ENCODE data around the gene SEH1L.
"Not testable (repeated sequence)": the region's sequence is repeated elsewhere in the genome, so short reads cannot be mapped to it uniquely, and the experiment has no call there.

SEH1L gene, protein sequence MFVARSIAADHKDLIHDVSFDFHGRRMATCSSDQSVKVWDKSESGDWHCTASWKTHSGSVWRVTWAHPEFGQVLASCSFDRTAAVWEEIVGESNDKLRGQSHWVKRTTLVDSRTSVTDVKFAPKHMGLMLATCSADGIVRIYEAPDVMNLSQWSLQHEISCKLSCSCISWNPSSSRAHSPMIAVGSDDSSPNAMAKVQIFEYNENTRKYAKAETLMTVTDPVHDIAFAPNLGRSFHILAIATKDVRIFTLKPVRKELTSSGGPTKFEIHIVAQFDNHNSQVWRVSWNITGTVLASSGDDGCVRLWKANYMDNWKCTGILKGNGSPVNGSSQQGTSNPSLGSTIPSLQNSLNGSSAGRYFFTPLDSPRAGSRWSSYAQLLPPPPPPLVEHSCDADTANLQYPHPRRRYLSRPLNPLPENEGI

DNA sequence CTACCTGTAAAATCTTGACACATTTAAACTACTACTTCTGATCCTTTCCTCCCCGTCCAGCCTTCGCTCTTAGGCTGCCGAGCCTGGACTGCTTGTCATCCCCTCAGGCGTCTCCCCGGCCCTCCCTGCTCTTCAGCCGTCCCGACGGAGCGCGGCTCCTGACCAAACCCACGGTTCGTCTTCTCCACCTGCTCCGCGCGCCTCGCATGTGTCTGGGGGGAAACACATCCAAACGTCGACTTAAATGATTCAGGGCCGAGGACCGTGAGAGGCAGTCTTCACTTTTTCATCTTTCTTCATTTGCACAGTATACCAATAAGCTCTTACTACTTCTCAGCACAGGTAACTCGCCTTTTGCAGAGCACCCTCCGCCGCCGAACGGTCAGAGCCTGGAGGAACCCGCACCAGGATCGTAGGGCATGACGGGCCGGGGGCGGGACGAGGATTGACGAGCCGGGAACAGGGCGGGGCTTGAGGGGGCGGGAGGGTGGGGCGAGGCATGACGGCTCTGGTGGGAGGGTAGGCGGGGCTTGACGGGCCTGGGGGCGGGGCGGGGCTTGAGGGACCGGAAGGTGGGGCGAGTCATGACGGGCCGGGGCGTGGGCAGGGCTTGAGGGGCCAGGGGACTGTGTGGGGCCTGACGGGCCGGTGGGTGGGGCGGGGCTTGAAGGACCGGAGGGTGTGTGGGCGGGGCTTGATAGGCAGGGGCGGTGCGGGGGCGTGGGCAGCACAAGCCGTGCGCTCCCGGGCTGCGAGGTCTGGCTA is at the start of gene SEH1L:
TSS of gene SEH1L (plus strand) at position 727 of the 765 bp plus-strand sequence. CDS start 111 bp downstream, outside the sequence.
- Histone ChIP-seq H3K9me3 (ENCODE audit: severe bottlenecking) (no peaks in the 10 kb centered on the region), H3K27me3 (ENCODE audit: insufficient read depth, poor library complexity, severe bottlenecking) (no peaks in the 10 kb centered on the region), H3K4me1 (ENCODE audit: insufficient read depth, poor library complexity, severe bottlenecking) (peaks cover 16% of the 10 kb centered on the region), H3K4me3 (ENCODE audit: severe bottlenecking) (peak within 1 kb of the TSS; percentile 82), H3K36me3 (ENCODE audit: low read depth) (peaks cover 31% of the 10 kb centered on the region), H3K27ac (ENCODE audit: poor library complexity, severe bottlenecking) (peak within 1 kb of the TSS; percentile 94)
- DNase-seq (ENCODE audit: low spot score) = peak; percentile 99
- peak; percentile 79 for ATAC-seq (ENCODE audit: low read depth)
- TF ChIP-seq CTCF (IDR thresholded peaks at IDR 0.05; ENCODE audit: poor library complexity, severe bottlenecking) = no peak

GRCh38 chr18:12901208-12901607 is 46.6 kb upstream of the SEH1L start:
- not testable (repeated sequence) for H3K4me1 ChIP-seq (ENCODE audit: insufficient read depth, poor library complexity, severe bottlenecking); H3K27ac ChIP-seq (ENCODE audit: poor library complexity, severe bottlenecking); H3K27me3 ChIP-seq (ENCODE audit: insufficient read depth, poor library complexity, severe bottlenecking); H3K9me3 ChIP-seq (ENCODE audit: severe bottlenecking); H3K36me3 ChIP-seq (ENCODE audit: low read depth); H3K4me3 ChIP-seq (ENCODE audit: severe bottlenecking); ATAC-seq (ENCODE audit: low read depth); DNase-seq (ENCODE audit: low spot score)

DNA sequence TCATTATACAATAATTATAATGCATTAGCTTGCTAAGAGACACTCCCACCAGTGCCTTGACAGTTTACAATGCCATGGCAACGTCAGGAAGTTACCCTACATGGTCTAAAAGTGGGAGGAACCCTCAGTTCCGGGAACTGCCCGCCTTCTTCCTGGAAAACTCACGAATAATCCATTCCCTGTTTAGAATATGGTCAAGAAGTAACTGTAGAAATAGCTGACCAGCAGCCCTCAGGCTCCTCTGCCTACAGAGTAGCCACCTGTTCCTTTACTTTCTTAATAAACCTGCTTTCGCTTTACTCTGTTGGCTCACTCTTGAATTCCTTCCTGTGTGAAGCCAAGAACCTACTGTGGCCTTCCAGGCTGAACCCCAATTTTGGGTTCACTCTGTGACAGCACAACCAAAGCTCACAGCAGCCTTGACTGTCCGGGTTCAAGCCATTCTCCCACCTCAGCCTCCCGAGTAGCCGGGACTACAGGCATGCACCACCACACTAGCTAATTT is 43.7 kb upstream of the SEH1L start:
- no peak for DNase-seq (ENCODE audit: low spot score)
- Histone ChIP-seq H3K27ac (ENCODE audit: poor library complexity, severe bottlenecking) (no peak overlapping the region), H3K4me1 (ENCODE audit: insufficient read depth, poor library complexity, severe bottlenecking) (no peaks in the 10 kb centered on the region), H3K36me3 (ENCODE audit: low read depth) (no peaks in the 10 kb centered on the region), H3K27me3 (ENCODE audit: insufficient read depth, poor library complexity, severe bottlenecking) (no peaks in the 10 kb centered on the region), H3K9me3 (ENCODE audit: severe bottlenecking) (no peaks in the 10 kb centered on the region), H3K4me3 (ENCODE audit: severe bottlenecking) (no peak overlapping the region)
- ATAC-seq (ENCODE audit: low read depth) = no peak
- TF ChIP-seq CTCF (IDR thresholded peaks at IDR 0.05; ENCODE audit: poor library complexity, severe bottlenecking) = no peak

GRCh38 chr18:12906119-12906518 is 41.7 kb upstream of the SEH1L start:
- no peak for DNase-seq (ENCODE audit: low spot score)
- no peak for ATAC-seq (ENCODE audit: low read depth)
- no peak overlapping the region for H3K27ac ChIP-seq (ENCODE audit: poor library complexity, severe bottlenecking)
- TF ChIP-seq CTCF (IDR thresholded peaks at IDR 0.05; ENCODE audit: poor library complexity, severe bottlenecking) = no peak
- H3K9me3 ChIP-seq (ENCODE audit: severe bottlenecking) = no peaks in the 10 kb centered on the region
- no peaks in the 10 kb centered on the region for H3K27me3 ChIP-seq (ENCODE audit: insufficient read depth, poor library complexity, severe bottlenecking)
- no peaks in the 10 kb centered on the region for H3K4me1 ChIP-seq (ENCODE audit: insufficient read depth, poor library complexity, severe bottlenecking)
- no peaks in the 10 kb centered on the region for H3K36me3 ChIP-seq (ENCODE audit: low read depth)
- no peak overlapping the region for H3K4me3 ChIP-seq (ENCODE audit: severe bottlenecking)

DNA sequence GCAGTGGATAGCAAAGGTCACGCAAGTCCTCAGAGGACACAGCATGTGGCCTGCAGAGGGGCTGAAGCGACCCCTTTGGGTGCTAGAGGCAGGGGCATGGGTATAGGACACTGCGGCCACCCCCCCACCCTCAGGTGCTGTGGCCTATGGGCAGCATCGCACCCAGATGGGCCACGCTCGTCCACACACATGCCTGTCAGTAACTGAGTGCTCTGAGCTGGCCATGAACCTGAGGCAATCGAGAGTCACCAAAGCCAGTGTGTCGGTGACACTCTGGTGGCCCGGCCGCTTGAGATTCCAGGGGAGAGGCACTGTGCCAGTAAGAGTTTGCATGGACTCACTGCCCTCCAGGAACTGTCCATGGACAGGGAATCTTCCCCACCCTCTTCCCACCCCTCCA is 41.0 kb upstream of the SEH1L start:
- Histone ChIP-seq H3K27me3 (ENCODE audit: insufficient read depth, poor library complexity, severe bottlenecking) (no peaks in the 10 kb centered on the region), H3K27ac (ENCODE audit: poor library complexity, severe bottlenecking) (no peak overlapping the region), H3K4me3 (ENCODE audit: severe bottlenecking) (no peak overlapping the region), H3K4me1 (ENCODE audit: insufficient read depth, poor library complexity, severe bottlenecking) (no peaks in the 10 kb centered on the region), H3K36me3 (ENCODE audit: low read depth) (no peaks in the 10 kb centered on the region), H3K9me3 (ENCODE audit: severe bottlenecking) (no peaks in the 10 kb centered on the region)
- no peak for TF ChIP-seq CTCF (IDR thresholded peaks at IDR 0.05; ENCODE audit: poor library complexity, severe bottlenecking)
- DNase-seq (ENCODE audit: low spot score) (no peak), ATAC-seq (ENCODE audit: low read depth) (no peak)
